Activated T-cell treated with anti-CD3 and anti-CD28 coated beads, Interleukin-2, amount 50 U/mL, for 4 hours (primary cell): ENCODE results near the gene ZNF362. TPM values are rescaled to one million over a fixed set of nuclear protein-coding genes. Genes with fewer than 3 reads are reported as not detected.
"Not testable (repeated sequence)": the region's sequence is repeated elsewhere in the genome, so short reads cannot be mapped to it uniquely, and the experiment has no call there.

ENCODE experiments used
- ATAC-seq, 2 donors: fragments of 200-7000 bp; cut with Tn5 transposase; one replicate each; pipeline ENCODE4 v1.10.0; 2021
- DNase-seq: peaks from one replicate; pipeline ENCODE4 v3.0.0-alpha.2; 2020
- H3K27me3 Mint-ChIP-seq: one replicate; pipeline ENCODE4 v1.8.0; 2021; ENCODE audit warnings: low read depth, mixed read lengths
- H3K36me3 Mint-ChIP-seq: one replicate; pipeline ENCODE4 v1.8.0; 2022; ENCODE audit warnings: mixed read lengths; ENCODE audit not compliant: insufficient read depth
- H3K4me1 Mint-ChIP-seq: one replicate; pipeline ENCODE4 v1.8.0; 2021; ENCODE audit warnings: low read depth, mixed read lengths
- H3K4me3 Mint-ChIP-seq: one replicate; pipeline ENCODE4 v1.8.0; 2021; ENCODE audit warnings: mild to moderate bottlenecking, moderate library complexity, mixed read lengths
- H3K9me3 Mint-ChIP-seq: one replicate; pipeline ENCODE4 v1.8.0; 2021; ENCODE audit warnings: mixed read lengths
- total RNA-seq, 3 donors: library from RNA; stranded (reverse); gene quantifications; one replicate each; pipeline ENCODE4 v1.2.1, GENCODE V29; 2021

The ZNF362 gene
- total RNA-seq, 3 donors from 2014 or later = 8.4 to 11.2 (median 10.3) TPM

DNA sequence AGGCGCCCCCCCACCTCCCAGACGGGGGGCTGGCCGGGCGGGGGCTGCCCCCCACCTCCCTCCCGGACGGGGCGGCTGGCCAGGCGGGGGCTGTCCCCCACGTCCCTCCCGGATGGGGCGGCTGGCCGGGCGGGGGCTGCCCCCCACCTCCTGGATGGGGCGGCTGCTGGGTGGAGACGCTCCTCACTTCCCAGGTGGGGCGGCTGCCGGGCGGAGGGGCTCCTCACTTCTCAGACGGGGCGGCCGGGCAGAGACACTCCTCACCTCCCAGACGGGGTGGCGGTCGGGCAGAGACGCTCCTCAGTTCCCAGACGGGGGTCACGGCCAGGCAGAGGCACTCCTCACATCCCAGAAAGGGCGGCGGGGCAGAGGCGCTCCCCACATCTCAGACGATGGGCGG, 53.1 kb downstream of the ZNF362 start:
- H3K36me3 Mint-ChIP-seq, H3K4me1 Mint-ChIP-seq, ATAC-seq, H3K9me3 Mint-ChIP-seq, DNase-seq, H3K4me3 Mint-ChIP-seq: not testable (repeated sequence)
- H3K27me3 Mint-ChIP-seq = peaks cover 13% of the 10 kb centered on the region

DNA sequence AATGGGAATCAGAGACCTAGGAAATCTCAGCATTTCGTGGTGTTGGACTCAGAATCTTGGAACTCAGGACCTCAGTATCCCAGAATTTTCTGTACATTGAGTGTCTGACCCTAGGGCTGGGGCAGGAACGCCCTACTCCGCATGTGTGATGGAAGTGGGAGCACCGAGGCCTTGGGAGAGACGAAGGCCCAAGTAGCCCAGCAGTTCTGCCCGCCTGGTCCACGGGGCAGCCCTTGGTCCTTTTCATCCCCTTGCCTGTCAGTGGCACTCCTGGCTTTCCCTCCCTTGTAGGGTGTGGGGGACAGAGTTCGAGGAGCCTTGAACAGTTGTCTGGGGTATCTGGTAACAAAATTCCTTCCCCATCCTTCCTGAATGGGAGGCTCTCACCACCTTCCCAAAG, 54.4 kb downstream of the ZNF362 start:
- H3K36me3 Mint-ChIP-seq = no peaks in the 10 kb centered on the region
- peaks cover 12% of the 10 kb centered on the region for H3K27me3 Mint-ChIP-seq
- no peak for ATAC-seq
- H3K9me3 Mint-ChIP-seq = no peaks in the 10 kb centered on the region
- no peak for DNase-seq
- no peak overlapping the region for H3K4me3 Mint-ChIP-seq
- H3K4me1 Mint-ChIP-seq = peaks cover 6% of the 10 kb centered on the region

DNA sequence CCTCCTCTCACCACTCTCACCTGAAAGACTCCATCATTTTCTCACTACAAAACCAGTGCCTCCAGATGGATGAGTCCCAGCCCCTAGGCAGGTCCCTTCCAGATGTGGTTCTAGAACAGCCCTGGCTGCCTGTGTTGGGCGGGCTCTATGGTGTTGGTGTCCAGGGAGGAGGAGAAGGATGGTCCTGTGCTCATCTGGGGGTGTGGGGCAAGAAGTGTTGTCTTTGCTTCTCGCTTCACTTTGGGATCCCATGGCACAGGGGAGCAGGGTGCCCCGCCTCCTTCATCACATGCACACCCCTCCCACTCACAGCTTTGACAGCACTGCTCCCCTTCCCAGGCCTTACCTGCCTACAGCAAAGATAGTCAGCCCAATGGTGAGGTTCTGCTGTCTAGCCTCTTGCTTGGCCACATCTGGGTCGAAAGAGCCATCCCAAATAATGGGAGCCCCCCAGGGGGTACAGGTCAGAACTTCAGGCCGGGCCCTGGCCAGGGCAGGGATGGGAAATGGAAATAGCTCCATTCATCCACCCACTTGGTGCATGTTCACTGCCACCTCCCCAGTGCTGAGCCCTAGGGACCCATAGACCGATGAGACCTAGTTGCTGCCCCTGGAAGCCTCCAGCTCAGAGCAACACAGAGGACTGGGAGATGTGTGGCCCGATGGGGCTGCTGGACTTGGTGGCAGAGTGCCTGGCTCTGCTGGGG, 55.6 kb downstream of the ZNF362 start:
- DNase-seq (no peak), ATAC-seq (no peak)
- Mint-ChIP-seq H3K4me1 (peaks cover 6% of the 10 kb centered on the region), H3K36me3 (no peaks in the 10 kb centered on the region), H3K27me3 (peaks cover 10% of the 10 kb centered on the region), H3K4me3 (no peak overlapping the region), H3K9me3 (no peaks in the 10 kb centered on the region)

DNA sequence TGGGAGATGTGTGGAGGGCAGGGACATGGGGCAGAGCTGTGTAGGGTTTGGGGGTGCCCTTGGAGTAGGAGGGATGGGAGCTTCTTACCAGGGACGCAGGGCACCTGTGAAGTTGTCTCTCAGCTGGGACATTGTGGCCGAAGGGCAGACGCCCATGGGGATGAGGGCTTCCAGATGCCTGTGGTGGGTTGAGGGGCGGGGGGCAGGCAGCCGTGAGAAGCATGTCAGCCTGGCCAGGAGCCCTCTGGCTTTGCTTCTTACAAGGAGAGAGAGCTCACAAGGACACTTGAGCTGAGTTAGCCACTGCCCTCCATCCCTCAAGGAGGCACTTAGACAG, 56.1 kb downstream of the ZNF362 start:
- ATAC-seq (no peak), DNase-seq (no peak)
- no peaks in the 10 kb centered on the region for H3K36me3 Mint-ChIP-seq
- no peaks in the 10 kb centered on the region for H3K9me3 Mint-ChIP-seq
- no peak overlapping the region for H3K4me3 Mint-ChIP-seq
- peaks cover 6% of the 10 kb centered on the region for H3K4me1 Mint-ChIP-seq
- H3K27me3 Mint-ChIP-seq = peaks cover 10% of the 10 kb centered on the region

DNA sequence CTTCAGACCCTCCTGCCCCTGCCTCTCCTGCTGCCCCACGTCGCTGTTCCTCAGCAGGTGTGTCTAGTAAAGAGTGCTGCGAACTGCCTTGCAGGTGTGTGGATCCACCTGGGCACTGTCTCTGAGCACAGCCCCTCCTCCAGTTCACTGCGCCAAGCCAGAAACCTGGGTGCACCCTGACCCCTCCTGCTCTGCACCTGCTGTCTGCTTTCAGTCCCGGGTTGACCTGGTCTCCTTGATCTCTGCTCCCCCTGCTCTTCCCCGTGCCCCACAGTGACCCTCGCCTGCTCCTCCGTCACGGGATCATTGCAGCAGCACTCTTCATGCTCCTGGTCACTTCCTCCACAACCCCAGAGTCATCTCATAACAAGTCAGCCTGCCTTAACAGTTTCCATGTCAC, 58.1 kb downstream of the ZNF362 start:
- peaks cover 6% of the 10 kb centered on the region for H3K4me1 Mint-ChIP-seq
- H3K36me3 Mint-ChIP-seq = no peaks in the 10 kb centered on the region
- H3K27me3 Mint-ChIP-seq = peaks cover 5% of the 10 kb centered on the region
- no peaks in the 10 kb centered on the region for H3K9me3 Mint-ChIP-seq
- DNase-seq (no peak), ATAC-seq (no peak)
- H3K4me3 Mint-ChIP-seq = no peak overlapping the region

DNA sequence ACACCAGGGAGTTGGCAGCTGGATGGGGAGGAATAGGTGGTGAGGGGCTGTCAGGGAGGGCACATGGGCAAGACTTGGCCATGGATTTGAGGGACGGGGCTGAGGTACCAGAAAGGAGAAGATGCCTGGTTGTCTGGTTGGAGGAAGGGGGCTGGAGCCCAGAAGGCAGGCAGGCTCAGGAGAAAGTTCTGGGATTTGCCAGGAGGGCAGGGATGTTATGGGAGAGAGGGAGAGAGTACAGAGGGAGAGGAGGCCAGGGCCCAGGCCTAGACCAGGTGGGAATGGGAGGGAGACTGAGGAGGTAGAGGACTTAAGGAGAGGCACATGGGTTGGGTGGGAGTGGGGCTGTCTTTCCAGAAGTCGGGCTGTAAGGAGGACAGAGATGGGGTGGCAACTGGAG, 60.3 kb downstream of the ZNF362 start:
- H3K4me1 Mint-ChIP-seq = peaks cover 6% of the 10 kb centered on the region
- DNase-seq (no peak), ATAC-seq (no peak)
- H3K36me3 Mint-ChIP-seq = no peaks in the 10 kb centered on the region
- no peaks in the 10 kb centered on the region for H3K9me3 Mint-ChIP-seq
- peaks cover 2% of the 10 kb centered on the region for H3K27me3 Mint-ChIP-seq
- H3K4me3 Mint-ChIP-seq = no peak overlapping the region

DNA sequence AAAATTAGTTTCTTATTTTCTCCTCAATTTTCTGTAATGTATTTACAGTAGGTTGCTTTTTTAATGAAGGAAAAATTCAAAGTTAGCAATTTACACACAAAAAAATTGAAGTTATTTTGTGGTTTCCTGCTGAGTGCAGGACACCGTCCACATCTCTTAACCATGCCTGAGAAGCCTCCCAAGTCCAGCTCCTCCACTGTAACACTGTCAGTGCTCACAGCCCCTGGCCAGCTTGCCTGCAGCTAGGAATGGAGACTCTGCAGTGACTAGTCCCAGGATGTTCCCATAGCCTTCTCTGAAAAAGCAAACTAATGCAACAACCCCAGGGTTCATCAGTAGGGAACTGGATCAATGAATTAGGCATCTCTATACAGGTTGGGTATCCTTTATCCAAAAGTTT, 61.1 kb downstream of the ZNF362 start:
- H3K27me3 Mint-ChIP-seq = peaks cover 2% of the 10 kb centered on the region
- ATAC-seq (no peak), DNase-seq (no peak)
- H3K36me3 Mint-ChIP-seq = no peaks in the 10 kb centered on the region
- H3K9me3 Mint-ChIP-seq = no peaks in the 10 kb centered on the region
- no peak overlapping the region for H3K4me3 Mint-ChIP-seq
- peaks cover 6% of the 10 kb centered on the region for H3K4me1 Mint-ChIP-seq

DNA sequence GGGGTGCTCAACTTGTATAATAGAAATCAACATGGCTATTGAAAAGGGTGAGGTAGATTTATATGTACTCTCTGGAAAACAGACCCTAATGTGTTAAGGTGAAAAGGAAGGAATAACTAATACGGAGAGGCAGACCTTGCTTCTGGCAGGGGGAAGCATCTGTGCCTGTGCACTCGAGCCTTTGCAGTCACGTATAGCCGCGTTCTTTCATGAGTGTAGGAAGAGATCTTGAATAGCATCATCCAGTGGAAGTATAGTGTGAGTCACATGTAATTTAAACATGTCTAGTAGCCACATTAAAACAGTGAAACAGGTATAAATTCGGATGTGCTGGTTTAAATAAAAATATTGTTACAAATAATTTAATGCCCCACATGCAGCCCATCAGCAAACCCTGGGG, 61.7 kb downstream of the ZNF362 start:
- no peak overlapping the region for H3K4me3 Mint-ChIP-seq
- H3K36me3 Mint-ChIP-seq = no peaks in the 10 kb centered on the region
- peaks cover 2% of the 10 kb centered on the region for H3K27me3 Mint-ChIP-seq
- H3K4me1 Mint-ChIP-seq = peaks cover 6% of the 10 kb centered on the region
- DNase-seq (no peak), ATAC-seq (no peak)
- no peaks in the 10 kb centered on the region for H3K9me3 Mint-ChIP-seq

DNA sequence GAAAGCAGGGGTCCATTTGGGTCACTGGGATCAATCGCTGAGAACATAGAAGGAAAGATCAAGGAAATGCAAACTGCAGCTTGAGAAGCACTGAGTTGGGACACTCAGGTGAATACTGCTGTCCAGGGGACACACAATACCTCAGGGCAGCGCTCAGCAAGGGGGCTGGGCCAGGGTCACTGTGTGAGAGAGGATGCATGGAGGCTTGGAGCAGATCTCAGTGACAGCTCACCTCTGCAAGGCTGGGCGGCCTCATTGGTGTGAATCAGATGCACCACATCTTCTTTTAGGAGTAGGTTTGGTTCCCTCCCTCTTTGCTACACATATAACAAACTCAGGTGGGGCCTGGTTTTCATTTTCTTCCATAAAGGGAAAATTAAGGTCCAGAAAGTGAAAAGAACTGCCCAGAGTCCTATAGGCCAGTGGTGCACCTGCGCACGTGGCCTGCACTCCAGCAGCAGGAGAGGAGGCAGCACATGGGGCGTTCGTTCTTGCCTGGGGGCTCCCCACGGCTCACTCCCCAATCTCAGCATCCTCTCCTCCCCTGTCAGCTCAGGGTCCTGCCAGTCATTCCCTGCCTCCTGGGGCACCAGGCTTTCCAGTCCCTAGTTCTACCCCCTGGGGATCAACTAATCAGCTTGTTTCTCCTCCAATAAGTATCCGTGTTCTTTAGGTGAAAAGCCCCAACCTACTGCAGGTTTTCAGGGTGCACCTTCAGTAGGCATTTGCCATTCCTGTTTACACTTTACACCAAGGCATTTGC, 63.1 kb downstream of the ZNF362 start:
- Mint-ChIP-seq H3K4me3 (no peak overlapping the region), H3K9me3 (no peaks in the 10 kb centered on the region), H3K36me3 (peaks cover 2% of the 10 kb centered on the region), H3K27me3 (peaks cover 2% of the 10 kb centered on the region), H3K4me1 (peaks cover 6% of the 10 kb centered on the region)
- no peak for ATAC-seq
- no peak for DNase-seq

DNA sequence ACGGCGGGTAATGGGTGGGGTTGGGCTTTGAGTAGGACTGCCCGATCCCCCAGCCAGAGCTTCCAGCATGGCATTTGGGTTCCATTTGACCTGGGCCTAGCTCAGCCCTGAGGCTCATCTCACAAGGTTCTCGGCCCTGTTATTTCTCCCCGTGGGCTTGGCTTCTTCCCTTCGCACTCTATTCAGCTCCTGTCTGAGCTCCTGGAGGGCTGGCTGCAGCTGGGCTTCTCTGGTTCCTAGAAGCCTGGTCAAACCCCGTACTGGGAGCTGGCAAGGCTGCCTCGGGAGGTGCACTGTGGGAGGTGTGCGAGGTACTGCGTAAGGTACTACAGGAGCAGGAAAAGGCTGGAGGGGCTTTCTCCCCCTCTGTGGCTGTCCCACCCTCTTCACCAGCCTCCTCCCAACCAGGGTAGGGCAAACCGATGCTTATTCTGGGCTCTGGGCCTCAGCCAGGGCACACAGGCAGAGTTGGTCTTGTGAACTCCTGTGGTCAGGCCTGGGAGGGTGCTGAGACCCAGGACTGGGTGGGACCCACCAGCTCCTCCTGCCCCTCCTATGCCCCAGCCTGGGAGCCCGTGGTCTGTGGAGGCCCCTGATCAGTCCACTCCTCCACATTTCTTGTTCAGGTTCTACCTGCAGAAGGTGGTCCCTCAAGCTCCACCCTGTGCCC, 63.8 kb downstream of the ZNF362 start:
- Mint-ChIP-seq H3K4me1 (peaks cover 6% of the 10 kb centered on the region), H3K9me3 (no peaks in the 10 kb centered on the region), H3K27me3 (no peaks in the 10 kb centered on the region), H3K36me3 (peaks cover 6% of the 10 kb centered on the region), H3K4me3 (no peak overlapping the region)
- ATAC-seq (no peak), DNase-seq (no peak)

DNA sequence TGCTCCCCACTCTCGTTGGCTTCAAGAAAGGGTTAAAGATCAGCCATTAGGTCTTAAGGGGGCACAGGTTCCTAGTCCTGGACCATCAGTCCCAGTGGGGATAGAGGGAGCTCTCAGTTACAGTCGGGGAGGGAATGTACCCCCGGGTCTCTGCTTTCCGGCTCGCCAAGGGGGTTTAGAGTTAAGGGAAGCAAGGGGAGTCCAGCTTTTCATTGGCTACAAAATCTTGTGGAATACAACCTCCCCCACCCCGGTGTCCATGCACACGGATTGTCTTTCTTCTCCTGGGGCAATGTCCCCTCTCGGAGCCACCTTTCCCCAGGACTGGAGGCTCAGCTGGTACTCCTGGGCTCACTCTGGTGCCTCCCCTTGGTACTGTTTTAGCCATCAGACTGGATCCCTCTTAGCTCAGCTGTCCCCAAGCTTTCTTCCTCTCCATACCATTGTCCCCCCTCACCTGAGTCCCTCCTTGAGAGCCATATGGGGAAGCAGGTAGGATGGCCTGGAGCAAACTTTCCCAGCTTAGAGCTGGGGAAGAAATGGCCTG, 64.4 kb downstream of the ZNF362 start, which contains the start of gene A3GALT2:
Gene A3GALT2 (minus strand): TSS at position 480 of the 547 bp plus-strand sequence. CDS start 0 bp downstream, at position 480.
- no peak for ATAC-seq

DNA sequence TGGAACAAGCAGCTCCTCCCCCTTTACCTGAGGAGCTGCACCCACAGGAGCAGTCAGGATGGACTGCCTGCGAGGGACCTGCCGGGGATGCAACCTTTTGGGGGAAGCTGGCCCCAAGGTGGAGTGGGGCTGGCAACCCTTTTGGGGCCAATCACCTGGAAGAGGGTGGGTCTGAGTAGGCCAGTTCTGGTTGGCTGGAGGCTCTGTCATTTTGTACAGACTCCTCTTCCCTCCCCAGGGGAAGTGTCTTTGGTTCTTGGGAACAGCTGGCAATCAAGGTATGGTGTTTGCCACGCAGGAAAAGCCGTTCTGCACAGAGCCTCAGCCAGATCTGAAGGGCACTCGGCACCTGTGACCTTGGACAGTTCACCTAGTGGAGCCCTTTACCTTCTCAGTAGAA, 64.9 kb downstream of the ZNF362 start:
- DNase-seq (no peak), ATAC-seq (no peak)
- no peaks in the 10 kb centered on the region for H3K4me1 Mint-ChIP-seq
- H3K9me3 Mint-ChIP-seq = no peaks in the 10 kb centered on the region
- peaks cover 15% of the 10 kb centered on the region for H3K36me3 Mint-ChIP-seq
- H3K4me3 Mint-ChIP-seq = no peak overlapping the region
- H3K27me3 Mint-ChIP-seq = no peaks in the 10 kb centered on the region

More for the DNA sequence above, 64.4 kb downstream of the ZNF362 start, which contains the start of gene A3GALT2:
- H3K36me3 Mint-ChIP-seq = peaks cover 11% of the 10 kb centered on the region
- peaks cover 3% of the 10 kb centered on the region for H3K4me1 Mint-ChIP-seq
- no peaks in the 10 kb centered on the region for H3K9me3 Mint-ChIP-seq
- no peaks in the 10 kb centered on the region for H3K27me3 Mint-ChIP-seq
- DNase-seq = no peak
- no peak within 1 kb of the TSS for H3K4me3 Mint-ChIP-seq

DNA sequence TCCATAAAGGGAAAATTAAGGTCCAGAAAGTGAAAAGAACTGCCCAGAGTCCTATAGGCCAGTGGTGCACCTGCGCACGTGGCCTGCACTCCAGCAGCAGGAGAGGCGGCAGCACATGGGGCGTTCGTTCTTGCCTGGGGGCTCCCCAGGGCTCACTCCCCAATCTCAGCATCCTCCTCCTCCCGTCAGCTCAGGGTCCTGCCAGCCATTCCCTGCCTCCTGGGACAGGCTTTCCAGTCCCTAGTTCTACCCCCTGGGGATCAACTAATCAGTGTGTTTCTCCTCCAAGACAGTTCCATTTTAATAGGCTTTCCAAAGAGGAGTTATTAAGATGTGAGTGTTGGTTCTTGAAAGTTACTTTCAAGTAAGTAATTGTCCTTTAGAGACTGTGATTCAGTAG, 65.8 kb downstream of the ZNF362 start:
- Mint-ChIP-seq H3K4me3 (no peak overlapping the region), H3K9me3 (no peaks in the 10 kb centered on the region), H3K36me3 (peaks cover 20% of the 10 kb centered on the region), H3K4me1 (no peaks in the 10 kb centered on the region), H3K27me3 (no peaks in the 10 kb centered on the region)
- ATAC-seq (no peak), DNase-seq (no peak)

DNA sequence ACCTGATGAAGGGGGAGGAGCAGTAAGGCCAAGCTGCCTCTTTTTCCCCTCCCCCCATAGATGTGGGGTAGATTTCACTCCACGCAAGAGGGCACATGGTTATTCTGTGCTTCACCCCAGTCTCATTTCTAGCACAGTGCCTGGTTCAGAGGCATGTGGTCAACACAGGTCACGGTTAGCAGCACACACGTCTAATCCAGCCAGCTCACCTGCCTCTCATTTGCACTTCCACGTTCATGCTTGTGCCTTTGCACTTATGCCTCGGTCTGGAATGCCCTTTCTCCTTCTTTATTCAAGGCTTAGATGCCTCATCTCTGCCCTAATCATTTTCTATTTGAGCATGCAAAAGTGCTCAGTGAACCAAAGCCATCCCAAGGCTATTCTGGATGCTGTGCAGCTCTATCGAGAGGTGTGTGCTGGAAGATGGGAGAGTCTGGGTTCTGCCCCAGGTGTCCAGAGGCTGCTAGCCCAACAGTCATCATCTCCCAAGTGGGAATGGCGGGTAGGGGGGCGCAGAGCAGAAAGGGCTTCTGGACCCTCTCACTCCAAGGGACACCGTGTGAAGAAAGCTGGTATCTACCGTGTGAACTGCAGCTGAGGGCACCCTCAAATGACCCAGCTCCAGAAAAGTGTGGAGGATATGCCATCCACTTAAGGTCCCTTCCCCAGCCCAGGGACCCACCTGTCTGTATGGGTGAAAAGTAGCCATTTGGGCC, 66.7 kb downstream of the ZNF362 start:
- H3K36me3 Mint-ChIP-seq = peaks cover 22% of the 10 kb centered on the region
- H3K27me3 Mint-ChIP-seq = no peaks in the 10 kb centered on the region
- no peak overlapping the region for H3K4me3 Mint-ChIP-seq
- ATAC-seq (no peak), DNase-seq (no peak)
- no peaks in the 10 kb centered on the region for H3K4me1 Mint-ChIP-seq
- no peaks in the 10 kb centered on the region for H3K9me3 Mint-ChIP-seq
